ENCODE measurements around the gene RAP2C.
"Not testable (repeated sequence)": the region's sequence is repeated elsewhere in the genome, so short reads cannot be mapped to it uniquely, and the experiment has no call there.

RAP2C gene

DNA sequence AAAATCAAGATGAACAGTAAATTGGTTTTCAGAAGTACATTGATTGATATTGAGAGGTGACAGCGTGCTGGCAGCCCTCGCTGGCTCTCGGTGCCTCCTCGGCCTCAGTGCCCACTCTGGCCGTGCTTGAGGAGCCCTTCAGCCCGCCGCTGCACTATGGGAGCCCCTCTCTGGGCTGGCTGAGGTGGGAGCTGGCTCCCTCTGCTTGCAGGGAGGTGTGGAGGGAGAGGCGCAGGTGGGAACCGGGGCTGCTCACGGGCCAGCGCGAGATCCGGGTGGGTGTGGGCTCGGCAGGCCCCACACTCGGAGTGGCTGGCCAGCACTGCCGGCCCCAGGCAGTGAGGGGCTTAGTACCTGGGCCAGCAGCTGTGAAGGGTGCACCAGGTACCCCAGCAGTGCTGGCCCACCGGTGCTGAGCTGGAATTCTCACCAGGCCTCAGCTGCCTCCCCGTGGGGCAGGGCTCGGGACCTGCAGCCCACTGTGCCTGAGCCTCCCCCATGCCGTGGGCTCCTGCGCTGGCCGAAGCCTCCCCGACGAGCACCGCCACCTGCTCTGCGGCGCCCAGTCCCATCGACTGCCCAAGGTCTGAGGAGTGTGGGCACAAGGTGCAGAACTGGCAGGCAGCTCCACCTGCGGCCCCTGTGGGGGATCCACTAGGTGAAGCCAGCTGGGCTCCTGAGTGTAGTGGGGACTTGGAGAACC, 25.2 kb downstream of the RAP2C start:
- no peak for DNase-seq

DNA sequence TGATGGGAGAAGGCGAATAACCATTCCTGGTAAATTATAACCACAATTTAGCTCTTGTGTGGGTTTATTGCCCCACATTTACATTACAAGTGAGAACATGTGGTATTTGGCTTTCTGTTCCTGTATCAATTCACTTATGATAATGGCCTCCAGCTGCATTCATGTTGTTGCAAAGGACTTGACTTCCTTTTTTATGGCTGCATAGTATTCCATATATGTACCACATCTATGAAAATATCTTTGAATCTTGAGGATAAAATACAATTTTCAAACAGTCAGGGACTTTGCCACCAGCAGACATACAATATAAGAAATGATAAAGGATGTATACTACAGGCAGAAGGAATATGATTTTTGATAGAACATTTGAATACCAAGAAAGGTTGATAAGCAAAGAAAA, 27.3 kb downstream of the RAP2C start:
- DNase-seq = no peak

- DNase-seq = no peak
Observed at GRCh38 chrX:132188175-132188574, 31.1 kb downstream of the RAP2C start.

GRCh38 chrX:132187451-132187850, 31.8 kb downstream of the RAP2C start:
- DNase-seq = no peak

DNA sequence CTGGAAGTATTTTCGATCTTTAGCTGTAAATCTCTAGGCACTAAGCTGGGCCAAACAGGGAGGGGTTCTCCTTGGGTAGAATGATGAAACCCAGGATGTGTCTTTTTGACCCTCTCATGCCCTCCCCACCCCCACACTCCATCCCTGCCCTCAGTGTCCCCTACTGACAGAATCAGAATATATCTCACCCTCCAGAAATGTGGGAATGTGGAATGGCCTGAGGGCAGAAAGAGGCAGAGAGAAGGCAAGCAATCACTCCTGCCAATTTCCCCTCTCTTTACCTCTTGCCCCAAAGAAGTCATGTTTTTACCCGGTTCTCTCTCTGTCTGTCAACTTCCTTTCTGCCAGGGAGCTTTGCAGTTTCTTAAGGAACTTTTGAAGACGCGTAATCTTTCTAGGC, 34.4 kb downstream of the RAP2C start:
- no peak for DNase-seq

DNA sequence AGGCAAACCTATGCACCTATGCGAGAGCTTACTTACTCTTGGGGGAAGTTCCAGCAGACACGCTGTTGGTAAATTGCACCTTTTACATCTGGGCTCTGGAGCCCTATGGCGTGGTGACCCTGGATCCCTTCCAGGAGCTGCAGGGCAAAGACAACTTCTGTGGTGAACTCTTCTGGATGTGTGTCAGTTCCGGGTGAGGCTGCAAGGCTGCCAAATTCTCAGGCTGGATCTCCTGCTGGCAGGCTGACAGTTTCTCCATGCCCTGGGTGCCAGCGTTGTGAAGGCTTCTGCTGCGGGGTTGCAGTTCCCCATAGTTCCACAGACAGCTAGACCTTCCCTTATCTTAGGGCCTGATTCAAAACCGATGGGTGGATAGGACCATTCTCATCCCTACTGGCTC, 37.9 kb downstream of the RAP2C start:
- DNase-seq = no peak

- DNase-seq = no peak
Observed at GRCh38 chrX:132180929-132181328, 38.3 kb downstream of the RAP2C start.

DNA sequence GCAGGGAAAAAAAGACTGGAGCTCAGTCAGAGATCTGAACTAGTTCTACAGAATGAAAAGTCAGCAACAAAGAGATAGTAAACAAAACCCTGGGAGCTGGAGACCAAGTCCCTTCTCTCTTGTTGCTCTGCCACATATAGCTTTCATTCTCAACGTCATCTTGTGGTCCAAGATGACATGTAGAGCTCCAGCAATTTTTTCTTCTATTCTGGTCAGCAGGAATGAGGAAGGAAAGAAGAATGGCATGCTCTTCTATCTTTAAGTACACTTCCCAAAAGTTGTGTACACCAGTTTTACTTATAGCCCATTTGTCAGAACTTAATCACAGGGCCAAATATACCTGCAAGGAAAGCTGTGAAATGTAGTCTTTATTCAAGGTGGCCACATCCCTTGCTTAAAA, 45.6 kb downstream of the RAP2C start:
- no peak for DNase-seq

DNA sequence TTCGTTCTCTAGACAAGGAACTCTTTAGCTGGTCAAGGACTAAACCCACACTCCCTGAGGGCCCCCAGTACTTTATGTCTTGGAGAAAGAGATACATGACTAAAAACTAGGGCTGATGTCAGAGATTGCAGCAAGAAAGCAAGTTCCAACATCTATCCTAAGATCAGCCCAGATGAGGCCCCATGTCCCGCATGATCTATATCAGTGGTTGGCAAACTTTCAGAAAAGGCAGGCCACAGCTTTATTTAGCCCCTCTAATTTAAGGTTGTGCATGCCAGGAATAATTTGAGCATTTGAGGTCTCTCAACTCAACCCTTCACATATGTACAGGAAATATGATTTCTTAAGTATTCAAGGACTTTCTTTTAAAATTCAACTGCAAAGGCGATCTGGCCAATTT, 47.4 kb downstream of the RAP2C start:
- no peak for DNase-seq

- DNase-seq = no peak
Observed at GRCh38 chrX:132171478-132171877, 47.8 kb downstream of the RAP2C start.

DNA sequence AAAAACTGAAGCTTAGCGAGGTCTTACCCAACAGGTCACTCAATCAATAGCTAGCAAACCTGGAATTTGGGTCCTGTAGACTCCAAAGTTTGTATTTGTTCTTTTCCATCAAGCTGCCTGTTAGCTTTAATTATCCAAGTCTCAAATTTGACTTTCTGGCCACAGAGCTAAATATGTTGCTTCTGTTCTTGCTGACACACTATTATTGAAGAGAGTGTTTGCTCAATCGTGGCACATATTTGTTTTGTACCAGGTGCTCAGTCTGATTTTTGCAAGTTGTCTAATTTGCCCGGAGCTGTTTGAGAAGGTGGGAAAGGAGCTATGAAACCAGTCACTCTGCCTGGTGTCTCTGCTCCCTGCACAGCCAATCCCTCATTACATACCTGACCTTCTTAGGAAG, 49.7 kb downstream of the RAP2C start:
- DNase-seq = no peak

DNA sequence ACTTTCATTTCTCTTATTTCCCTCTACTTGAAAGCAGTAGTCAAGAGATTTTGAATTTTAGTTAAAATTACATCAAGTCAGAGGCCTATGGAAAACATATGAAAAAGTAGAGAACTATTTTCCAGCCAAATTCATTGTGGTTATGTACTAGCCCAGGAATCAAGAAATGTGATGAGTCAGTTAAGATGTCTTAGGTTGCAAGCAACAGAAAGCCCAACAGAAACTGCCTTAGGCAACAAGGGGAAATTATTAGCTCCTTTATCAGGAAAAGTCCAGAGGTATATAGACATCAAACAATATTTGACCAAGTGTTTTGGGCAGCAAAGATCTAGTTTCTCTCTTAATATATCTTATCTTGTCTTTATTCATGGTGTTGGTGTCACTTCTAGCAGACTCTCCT, 53.6 kb downstream of the RAP2C start:
- no peak for DNase-seq

GRCh38 chrX:132165005-132165404, 54.2 kb downstream of the RAP2C start:
- no peak for DNase-seq

GRCh38 chrX:132163094-132163493, 56.2 kb downstream of the RAP2C start:
- DNase-seq = not testable (repeated sequence)

DNA sequence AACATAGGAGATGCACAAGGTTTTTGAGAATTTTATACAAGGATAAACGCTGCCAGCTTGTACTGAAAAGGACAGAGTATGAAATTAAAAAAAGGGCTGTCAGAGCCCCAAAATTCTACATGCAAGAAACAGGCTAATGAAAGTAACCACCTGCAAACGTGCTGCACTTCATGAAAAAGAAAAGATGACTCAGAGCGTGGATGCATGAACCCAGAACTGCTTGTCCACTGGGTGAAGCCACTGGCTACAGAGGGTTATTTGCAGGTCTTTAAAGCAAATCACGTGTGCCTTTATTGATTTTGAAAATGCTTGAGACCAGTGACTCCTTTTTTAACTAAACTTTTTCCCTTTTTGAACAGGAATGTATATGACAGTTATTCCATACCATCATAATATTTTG, 66.1 kb downstream of the RAP2C start:
- DNase-seq = no peak
